Right hindlimb (tissue), 1 donor: Measurements from ENCODE around the gene KCNJ15.

ENCODE experiments used
- DNase-seq: peaks from one replicate; pipeline ENCODE4 v3.0.0-alpha.2; 2018

KCNJ15 gene

DNA sequence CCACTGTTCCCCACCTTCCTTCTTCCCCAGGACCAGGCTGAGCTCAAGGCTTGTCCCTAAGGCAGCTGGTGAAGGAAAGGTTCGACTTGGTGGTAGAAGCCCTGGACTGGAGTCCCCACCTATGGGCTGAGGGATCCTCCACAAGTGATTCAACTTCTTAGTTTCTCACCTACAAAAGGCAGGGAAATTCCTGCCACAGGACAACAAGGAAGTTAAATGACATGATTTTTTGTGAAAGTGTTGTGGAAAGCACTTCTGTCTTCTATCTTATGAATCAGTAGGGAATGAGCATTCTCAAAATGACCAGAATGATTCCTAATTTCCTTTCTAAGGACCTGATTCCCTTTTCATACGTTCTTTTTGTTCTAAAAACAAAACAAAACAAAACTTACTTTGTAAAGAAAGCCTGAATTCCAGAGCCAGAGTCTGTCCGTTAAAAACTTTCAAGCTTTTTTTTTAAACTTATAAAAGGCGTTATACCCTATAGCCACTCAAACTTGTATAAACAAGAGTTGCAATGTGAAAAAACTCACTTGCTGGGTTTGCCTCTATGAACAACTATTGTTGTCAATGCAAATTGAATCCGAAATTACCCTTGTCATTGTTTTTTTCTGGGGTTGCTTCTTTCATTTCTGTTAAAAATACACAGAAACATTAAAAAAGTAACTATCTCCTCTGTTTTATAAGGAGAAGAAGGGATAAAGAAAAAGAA is 12.2 kb downstream of the KCNJ15 start:
- DNase-seq = no peak

DNA sequence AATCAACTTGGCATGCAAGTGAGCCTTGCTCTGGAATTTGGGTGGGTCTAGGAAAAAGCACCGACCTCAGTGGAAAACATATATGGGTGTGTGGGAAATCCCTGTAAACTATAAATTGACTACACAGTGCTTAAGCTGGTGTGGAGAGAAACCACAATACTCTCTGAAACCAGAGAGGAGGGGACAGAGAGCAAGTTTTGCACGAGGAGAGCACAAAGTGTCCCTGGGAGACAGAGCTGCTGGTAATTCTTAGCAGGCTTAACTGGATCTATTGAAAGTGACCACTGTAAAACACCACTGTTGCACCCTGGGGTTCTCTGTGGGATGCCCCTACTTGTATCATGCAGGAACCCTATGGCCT is 12.8 kb downstream of the KCNJ15 start:
- no peak for DNase-seq

DNA sequence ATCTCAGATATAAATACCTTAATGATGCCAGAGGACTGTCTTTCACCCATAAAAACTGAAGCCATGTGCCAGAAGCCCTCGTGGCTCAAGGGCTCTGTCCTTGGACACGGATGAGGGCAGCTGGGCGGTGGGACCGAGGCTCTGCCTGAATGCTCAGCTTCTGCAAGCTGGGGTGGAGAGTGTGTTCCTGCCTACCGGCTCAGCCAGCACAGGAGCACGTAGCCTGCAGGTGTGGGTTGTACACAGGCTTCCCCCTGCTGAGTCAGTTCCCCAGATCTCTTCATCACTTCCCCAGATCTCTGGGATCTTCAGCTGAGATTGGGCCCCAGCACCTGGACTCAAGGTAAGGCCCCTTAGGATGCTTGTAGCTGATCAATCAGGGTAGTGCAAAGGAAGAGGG is 15.4 kb downstream of the KCNJ15 start:
- DNase-seq = no peak

DNA sequence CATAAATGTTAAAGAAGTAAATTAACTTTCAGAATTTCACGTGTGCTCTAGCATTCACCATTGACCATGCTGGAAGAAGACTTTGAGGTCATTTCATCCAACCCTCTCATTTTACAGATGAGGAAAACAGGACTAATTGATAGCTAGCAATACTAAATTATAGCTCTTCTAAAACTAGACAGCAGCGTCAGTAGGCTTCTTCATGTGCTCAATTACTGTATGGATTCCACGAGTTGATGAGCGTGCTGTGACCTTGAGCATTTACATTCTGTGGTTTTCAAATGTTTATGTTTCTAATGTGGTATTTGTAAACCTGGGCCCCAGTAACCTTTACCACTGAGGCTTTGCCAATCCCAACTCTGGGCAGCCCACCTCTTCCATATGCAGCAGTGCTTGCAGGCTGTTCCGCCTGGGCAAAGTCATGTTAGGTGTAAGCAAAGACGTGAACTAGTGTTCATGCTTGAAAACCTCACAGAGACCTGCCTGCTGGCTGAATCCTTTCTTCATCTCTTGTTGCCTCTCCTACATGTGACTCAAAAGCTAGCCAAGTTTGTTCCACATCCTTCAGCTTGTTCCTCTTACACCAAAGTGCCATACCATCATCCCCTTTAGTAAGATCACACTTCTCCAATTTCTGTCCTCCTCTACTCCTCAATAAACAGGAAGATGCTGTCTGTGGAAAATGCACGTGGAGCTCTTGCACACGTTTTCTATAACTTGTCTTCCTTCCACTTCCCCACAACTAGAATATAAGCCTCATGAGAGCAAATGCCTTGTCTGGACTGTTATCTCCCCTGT is 17.2 kb downstream of the KCNJ15 start:
- peak; percentile 31 for DNase-seq

DNA sequence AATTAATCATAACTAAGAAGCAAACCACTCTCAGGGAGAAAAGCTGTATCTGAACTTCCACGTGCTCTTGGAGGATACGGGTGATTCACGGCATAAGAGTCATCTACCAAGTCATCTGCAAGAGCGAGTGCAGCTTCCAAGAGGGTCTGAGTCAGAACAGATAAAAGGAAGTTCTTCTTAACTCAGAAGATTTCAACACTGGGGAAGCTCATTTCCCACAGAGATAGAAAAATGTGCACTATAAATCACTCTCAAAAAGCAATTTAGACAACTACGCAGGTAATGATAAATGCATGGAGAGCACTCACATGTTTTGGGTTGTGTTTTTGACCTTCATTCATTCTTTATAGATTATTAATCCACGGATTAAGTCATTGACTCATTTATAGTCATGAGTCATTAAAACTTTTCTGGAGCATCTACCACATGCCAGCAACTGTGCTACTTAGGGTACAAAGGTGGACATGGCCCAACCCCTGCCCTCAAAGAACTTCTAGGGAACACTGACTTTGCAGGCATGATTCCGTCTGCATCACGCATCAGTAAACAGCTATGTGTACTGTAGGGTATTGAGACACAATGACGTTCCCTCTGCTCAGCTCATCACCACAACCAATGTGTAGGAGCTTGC is 20.8 kb downstream of the KCNJ15 start:
- DNase-seq = no peak

DNA sequence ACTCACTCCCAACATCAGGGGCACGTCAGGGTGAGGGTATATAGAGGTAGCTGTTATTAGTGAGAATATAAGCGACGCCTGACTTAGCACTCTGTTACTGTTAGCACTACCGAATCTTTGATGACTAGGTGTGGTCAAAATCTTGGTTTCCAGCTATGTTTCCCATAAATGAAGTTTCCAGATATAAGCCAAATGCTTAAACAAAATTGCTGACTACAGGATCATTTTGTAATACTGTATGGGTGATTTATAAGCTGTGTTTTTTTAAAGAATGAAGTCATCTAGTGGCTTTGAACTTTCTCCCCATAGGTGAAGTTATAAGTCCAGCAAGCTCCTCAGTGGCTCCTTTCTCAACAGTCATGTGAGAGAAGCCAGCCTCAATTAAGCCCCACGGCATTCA is 23.7 kb downstream of the KCNJ15 start:
- DNase-seq = no peak

DNA sequence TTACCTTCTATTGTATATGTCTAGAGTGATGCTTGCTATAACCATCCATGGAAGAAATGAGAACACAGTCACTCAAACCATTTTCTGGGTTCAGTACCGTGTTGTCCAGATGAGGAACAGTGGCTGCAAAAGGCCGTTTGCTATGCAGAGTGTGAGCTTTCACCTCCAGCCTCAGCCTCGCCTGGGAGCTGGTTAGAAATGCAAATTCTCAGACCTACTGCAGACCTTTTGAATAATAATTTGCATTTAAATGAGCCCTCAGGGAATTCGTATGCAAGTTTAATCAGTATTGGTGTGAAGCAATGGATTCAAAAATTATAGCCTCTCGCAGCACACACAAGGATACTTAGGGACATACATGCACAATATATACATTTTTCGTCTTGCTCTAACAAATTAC is 24.1 kb downstream of the KCNJ15 start:
- DNase-seq = no peak

DNA sequence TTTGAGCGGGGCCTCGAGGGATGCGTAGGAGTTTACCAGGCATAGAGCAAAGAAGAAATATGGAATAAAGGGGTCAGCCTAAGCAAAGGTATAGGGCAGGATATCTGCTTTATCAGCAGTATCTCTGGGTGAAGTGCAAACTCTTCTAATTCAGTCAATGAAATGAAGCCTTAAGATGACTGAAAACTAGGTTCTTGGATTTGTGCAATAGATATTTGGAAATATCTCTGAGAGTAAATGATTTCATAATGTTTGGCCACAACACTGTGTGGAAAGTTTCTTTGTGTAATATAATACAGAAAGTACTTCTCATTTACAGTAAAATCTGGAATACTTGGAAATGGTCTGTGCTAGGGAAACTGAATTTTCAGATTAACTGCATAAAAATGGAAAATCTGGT is 26.1 kb downstream of the KCNJ15 start:
- DNase-seq = no peak

DNA sequence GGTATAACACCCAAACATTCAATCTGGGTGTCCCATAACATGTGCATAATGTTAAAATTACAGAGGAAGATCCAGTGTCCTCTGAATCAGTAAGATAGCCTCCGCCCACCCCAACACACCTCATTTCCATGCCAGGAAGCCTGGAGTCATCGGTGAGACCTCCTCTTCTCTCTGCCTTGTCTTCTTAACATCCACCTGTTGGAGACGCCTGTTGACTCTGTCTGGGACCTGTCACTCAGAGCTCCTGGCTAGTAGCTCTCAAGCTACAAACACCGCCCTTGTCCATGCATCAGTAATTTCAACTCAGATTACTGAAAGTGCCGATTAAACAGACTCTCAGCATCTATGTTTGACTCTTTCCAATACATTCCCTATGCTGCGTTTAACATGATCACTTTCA is 27.4 kb downstream of the KCNJ15 start:
- no peak for DNase-seq

DNA sequence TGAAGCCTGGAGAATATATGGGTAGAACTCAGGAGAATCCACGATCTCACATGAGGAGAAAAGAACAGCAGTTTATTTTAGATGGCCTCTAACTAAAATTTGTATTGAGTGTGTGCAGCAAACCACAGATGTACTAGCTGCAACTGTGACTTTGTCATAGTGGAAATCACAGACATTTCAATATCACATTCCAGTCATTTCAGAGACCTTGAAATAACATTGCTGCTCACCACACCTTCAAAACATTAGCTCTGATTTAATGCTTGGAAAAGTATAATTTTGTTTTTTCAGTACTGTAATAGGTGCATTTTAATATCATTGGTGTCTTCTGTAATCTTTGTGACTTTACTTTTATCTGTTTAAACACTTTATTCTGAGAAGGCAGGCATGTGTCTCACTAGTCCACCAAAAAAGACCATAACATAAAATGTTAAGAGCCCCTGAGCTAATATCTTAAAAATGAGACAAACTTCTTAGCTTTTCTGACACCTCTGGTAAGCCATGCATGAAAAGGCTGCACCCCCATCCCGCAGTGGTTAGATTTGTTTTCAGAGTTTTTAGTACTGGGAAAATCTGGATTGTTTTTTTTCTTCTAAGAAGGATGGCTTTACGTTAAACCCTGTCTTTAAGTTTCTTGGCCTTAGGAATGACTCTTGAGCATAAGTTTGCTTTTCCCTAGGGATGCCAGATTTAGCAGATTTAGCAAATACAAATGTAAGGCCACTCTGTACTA is 30.1 kb downstream of the KCNJ15 start:
- no peak for DNase-seq

DNA sequence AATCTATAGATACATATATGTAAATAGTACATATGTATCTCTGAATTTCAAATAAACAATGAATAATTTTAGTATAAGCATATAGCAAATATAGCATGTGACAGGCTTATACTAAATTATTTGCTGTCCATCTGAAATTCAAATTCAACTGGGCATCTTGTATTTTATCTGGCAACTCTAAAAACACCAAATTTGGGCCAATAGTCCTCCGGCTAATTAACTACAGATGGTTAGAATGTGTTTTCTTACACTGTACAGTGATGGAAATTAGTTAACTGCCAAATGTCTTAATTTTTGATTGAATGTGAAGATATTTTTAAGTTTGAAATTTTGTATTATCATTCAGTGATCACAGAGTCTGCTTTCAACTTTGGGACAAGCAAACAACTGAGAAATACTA is 30.7 kb downstream of the KCNJ15 start:
- no peak for DNase-seq

DNA sequence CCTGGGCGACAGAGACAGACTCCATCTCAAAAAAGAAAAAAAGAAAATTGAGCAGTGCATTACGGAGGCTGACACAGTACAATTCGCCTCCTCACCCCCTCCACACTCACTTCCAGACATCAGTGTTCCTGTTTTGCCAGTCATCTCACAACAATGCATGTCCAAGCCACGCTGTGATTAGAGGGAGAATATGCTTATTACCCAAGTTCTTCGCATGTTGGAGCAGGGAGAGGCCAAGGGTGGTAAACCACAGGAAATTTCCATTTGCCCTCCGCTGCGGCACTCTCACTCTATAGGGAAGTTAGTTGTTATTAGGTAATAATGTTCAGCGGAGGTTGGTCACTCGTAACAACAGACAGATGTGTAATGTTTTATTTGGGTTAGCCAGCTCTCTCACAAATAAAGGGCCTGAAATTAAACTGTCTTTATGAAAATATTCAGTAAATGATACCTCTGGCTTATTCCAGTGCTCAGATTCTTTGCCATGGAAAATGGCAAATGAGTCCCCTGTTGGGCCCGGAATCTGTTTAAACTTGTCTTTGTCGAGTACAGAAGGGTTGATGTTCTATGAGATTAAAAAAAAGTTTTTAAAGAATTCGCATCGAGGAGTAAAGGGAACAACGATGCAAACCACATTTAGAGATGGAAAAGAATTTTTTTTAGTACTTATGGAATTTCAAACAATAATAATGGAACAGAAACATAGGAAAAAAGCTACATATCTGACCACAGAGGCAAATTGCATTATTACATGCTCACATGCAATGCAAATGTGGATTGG is 33.1 kb downstream of the KCNJ15 start:
- DNase-seq = peak; percentile 72

DNA sequence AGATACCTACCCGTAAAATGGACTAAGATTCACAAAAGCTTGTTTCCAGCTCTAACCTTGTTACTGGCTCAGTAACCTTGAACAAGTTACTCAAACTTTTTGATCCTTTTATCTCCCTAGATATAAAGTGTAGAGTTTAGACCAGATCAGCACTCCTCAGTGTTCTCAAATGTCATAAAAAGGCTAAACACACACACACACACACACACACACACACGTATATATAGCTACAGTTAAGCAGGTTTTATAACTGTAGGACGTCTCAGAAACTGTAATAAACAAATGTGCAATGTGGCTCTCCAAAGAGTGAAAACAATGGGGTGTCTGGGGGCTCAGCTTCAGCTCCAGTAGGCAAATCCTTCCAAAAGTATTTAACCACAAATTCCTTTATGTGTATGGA is 34.0 kb downstream of the KCNJ15 start:
- DNase-seq = no peak

DNA sequence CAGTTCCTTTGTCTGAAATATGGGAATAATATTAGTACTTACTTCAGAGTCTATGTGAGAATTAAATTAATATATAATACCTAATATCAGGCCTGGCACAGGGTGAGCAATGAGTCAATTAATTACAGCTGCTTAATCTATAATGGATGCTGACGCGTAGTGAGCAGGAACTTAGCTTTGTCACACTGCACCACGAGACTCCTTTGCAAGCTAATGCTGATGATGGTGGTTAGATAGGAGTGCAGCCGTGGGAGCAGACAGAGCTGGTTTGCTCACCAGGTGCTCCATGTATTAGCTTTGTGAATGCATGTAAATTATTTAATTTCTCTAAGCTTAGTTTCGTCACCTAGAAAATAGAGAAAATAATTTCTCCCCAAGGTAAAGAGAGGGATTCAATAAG is 35.1 kb downstream of the KCNJ15 start:
- no peak for DNase-seq

DNA sequence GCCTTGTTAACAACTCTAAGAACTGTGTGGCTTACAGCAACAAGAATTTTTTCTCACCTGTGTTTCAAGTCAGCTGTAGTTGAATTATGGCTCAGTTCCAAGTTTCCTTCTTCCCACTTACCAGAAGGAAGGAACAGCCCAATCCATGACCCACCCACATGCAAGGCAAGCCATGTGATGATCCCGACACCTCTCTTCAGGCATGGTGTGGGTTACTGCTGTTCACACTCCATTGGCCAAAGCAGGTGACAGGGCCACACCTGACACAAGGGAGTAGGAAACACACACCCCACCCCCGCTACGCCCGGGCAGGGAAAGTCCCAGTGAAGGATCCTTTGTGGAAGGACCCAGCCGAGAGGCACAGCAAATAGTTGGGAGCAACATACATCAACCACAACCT is 36.3 kb downstream of the KCNJ15 start:
- no peak for DNase-seq

DNA sequence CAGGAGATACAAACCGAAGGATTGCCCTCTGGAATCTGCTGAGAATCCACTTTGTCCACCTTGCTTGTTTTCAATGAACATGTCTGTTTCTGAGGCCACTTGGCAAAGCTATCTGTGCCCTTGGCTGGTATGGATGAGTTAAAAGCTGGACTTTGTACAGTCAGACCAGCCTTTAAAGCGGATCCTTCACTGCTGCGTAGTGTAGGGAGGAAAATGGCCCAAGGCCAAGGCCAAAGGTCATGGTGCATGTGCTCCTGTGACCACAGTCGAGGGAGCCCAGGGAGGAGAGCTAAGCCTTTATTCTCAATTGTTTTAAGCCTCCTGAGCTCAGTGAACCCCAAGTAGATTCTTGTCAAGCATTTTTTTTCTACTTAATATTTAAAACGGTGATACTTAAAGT is 37.0 kb downstream of the KCNJ15 start:
- DNase-seq = no peak

DNA sequence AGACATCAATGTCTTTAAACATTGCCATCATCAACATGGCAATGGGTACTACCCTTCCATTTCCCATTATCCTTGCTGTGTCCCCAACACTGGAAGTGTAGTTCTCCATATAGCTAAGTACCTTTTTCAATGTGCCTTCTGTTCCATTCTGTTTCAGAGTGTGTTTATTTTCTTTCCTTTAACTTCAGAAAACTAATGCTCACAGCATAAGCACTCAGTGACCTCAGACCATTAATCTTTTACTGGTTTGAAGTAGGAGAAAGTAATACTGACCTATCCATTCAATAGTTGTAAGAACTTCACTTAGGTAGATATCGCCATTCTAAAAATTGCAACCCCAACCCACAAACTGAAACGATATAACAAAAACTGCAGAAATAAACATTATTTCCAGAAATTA is 37.8 kb downstream of the KCNJ15 start:
- DNase-seq = no peak

DNA sequence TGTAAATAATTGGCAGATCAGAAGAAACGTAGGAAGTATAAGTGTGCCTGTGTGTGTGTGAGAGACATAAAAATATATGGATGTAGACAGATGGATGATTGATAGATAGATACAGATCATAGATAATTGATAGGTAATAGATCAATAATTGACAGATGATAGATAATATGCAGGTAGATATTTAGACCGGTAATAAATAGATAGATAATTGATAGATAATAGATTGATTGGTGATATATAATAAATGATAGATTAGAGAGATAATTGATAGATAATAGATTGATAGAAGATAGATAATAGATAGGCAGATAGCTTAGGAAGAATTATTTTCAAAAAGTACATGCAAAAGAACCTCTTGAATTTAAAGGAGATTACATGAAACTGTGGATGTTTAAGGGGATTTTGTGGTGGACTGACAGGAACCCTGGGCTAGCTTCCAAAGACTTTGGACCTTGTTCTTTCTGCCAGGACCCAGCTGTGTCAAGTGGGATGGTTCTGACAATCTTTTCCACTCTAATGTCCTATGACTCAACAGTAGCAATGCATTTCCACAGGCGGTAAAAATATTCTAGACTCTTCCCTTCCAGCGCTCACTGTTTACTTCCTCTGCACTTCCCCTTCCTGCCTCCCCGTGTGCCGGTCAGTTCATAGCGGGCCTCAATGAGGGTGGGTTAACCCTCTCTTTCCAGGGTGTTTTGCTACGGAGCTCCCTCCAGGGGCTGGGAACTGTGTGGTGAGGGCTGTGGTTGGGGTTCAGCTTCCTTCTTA is 39.4 kb downstream of the KCNJ15 start:
- DNase-seq = no peak

DNA sequence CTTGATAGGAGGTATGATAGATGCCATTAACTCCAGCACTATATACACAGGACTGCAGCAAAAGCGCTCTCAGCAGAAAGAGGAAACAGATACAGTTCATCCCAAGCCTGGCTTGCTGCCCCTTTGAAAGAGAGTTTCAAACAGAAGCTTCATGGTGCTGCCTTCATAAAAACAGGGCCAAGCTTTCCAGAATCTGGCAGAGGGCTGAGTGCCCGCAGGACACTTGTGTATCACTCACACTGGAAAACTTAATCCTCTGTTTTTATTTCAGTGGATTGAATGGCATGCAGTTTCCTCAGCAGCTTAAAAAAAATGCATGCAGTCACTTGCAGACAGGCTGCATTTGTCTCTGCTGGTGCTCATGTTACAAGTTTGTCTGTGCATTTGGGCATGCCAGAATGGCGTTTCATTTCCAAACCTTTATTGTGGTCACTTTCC is 40.4 kb downstream of the KCNJ15 start:
- DNase-seq = peak; percentile 71

DNA sequence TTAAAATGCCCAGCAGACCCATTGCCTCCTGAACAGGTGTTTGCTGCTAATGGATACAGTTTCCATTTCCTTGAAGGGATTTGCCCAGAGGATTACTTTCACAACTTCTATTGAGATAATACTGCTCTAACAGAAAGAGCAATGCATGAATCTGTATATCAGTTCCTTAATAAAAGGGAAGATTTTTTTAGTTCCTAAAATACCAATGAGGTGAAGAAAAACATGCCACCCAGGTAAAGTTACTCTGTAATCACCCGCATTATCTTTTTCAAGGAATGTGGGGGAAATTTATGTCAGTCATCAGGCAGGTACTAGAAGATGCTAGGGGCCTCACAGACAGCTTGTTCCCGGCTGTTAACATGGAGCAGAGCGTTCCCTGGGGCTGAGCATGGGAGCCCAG is 41.1 kb downstream of the KCNJ15 start:
- DNase-seq = no peak

DNA sequence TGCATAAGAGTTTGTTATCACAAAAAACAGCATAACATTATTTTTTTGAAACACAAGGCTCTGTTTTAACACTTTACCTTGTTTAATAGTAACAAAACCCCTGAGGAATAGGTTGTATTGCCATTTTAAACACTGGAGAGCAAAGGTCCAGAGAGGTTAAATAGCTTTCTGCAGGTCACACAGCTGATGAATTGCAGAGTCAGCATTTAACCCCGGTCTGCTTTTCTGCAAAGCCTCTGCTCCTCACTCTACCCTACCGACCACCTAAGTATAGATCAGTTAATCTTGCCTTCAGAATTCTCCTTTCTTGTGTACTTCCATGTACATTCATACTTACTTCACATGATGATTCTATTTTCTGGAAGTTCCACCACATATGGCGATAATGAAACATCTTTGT is 42.0 kb downstream of the KCNJ15 start:
- no peak for DNase-seq

DNA sequence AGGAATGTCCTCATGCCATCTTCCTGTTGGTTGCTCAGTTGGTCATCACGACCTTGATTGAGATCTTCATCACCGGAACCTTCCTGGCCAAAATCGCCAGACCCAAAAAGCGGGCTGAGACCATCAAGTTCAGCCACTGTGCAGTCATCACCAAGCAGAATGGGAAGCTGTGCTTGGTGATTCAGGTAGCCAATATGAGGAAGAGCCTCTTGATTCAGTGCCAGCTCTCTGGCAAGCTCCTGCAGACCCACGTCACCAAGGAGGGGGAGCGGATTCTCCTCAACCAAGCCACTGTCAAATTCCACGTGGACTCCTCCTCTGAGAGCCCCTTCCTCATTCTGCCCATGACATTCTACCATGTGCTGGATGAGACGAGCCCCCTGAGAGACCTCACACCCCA is 42.9 kb downstream of the KCNJ15 start:
- no peak for DNase-seq
